ENCODE results near the gene ERAP2.
A peak's percentile ranks its signal among the peaks of the same experiment; 100 is the strongest.
"Not testable (repeated sequence)": the region's sequence is repeated elsewhere in the genome, so short reads cannot be mapped to it uniquely, and the experiment has no call there.

ERAP2 gene, protein sequence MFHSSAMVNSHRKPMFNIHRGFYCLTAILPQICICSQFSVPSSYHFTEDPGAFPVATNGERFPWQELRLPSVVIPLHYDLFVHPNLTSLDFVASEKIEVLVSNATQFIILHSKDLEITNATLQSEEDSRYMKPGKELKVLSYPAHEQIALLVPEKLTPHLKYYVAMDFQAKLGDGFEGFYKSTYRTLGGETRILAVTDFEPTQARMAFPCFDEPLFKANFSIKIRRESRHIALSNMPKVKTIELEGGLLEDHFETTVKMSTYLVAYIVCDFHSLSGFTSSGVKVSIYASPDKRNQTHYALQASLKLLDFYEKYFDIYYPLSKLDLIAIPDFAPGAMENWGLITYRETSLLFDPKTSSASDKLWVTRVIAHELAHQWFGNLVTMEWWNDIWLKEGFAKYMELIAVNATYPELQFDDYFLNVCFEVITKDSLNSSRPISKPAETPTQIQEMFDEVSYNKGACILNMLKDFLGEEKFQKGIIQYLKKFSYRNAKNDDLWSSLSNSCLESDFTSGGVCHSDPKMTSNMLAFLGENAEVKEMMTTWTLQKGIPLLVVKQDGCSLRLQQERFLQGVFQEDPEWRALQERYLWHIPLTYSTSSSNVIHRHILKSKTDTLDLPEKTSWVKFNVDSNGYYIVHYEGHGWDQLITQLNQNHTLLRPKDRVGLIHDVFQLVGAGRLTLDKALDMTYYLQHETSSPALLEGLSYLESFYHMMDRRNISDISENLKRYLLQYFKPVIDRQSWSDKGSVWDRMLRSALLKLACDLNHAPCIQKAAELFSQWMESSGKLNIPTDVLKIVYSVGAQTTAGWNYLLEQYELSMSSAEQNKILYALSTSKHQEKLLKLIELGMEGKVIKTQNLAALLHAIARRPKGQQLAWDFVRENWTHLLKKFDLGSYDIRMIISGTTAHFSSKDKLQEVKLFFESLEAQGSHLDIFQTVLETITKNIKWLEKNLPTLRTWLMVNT

DNA sequence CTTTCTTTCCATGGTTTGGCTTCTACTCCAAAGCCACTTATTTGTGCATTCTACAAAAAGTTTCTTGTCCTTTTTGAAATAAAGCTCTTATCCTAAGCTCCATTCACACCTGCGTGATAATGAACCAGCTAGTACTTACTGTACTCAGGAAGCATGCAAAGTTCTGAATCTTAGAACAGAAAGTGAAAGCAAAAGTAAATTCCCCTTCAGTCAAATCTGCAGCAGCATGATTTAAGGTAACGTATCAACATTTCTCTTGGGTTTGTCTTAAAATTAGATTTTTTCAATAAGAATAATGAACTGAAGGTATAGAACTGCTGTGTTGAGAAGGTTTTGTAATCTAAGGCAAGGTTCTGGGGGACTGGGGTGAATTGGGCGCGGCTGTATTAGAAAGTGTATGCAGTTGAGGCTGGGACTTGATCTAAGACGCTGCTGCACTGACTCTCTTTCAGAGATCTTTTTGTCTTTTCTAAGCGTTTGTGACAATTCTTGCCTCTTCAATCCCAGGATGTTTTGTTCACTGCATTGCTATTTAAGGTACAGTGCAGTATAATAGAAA lies at the start of gene ERAP2:
TSS of gene ERAP2 (plus strand) at position 209 of the 559 bp plus-strand sequence. CDS start 3,186 bp downstream, outside the sequence.
- DNase-seq, result peak; percentile 68

DNA sequence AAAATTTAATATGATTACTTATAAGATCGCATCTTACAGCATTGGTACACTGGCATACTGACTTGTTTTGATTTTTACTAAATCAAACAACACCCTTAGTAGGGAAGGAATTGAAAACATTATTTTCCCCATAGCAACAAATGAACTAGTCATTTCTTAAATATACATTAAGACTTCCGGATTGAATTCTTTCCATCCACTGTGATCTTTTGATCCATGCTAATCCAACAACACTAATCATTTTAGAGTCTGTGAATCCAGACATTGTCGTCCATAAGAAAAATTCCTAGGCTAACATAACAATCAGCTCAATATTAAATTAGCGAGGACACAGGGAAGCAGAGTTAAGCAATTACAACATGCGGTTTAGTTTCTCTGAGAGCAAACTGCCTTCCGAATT lies 47.0 kb upstream of the ERAP2 start:
- no peak for DNase-seq

DNA sequence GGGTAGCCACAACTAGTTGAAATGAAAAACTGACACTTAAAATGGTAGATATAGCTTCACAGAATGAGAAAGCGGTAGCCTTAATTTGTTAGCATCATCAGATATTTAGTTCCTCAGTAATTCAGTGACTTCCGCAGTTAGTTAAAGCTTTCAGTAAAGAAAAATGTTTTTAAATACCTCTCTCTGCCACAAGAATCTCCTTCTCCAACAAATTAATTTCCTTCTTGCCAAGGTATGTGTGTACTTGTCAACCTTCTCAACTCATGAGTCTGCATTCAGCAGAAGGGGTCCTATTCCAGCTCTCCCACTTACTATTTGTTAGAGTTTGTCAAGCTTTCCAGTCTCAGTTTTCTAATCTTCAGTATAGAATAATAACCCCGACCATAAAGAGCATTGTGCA lies 42.3 kb upstream of the ERAP2 start:
- no peak for DNase-seq

DNA sequence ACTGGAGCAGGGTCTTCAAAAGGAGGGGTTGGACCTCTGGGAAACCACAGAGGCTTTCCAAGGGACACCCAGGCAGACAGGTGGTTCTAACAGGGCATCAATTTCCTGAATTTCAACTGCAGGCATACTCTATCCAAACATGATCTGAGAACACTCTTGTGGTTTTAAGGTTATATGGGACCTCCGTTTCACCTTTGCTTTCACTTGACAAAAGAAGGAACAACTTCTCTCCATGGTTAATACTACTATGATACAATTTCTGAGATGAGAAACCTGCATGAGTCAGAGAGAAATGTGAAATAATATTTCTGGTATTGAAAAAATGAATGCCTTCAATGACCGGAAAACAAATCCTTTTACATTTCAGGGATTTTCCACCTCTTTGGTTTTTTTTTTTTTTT lies 40.5 kb upstream of the ERAP2 start:
- no peak for DNase-seq

DNA sequence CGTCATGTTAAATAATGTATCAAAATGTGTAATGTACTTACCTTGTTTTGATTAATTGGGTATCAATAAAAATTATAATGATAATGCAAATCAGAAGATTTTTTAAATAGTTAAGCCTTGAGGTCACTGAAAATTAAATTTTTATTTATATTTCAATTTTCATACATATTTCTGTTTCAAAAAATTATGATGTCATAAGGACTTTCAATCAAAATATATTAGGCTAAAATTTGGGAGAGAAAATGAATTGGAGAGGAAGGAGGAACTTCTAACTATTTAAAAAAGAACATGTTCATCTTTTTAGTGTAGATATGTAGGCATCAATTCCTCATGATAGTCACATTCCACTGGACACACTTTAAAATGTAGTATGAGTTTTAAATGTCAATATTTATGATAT lies 39.5 kb upstream of the ERAP2 start:
- no peak for DNase-seq

DNA sequence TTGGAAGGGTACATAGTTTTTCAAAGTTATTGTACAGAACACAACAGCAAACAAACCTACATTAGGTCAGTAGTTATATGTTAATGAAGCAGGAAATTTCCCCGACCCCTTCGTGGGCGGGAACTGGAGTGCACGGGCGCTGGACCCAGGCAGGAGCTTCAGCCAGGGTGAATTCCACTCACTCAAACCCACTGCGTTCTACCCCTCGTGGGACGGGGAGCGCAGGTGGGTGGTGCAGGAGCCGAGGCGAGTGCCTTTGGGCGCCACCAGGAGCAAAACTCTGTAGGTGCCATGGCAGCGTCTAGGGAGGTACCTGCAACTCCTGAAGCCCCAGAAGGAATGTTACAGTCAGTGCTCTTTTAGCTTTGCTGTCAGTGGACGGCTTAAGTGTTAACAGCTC lies 39.0 kb upstream of the ERAP2 start:
- no peak for DNase-seq

DNA sequence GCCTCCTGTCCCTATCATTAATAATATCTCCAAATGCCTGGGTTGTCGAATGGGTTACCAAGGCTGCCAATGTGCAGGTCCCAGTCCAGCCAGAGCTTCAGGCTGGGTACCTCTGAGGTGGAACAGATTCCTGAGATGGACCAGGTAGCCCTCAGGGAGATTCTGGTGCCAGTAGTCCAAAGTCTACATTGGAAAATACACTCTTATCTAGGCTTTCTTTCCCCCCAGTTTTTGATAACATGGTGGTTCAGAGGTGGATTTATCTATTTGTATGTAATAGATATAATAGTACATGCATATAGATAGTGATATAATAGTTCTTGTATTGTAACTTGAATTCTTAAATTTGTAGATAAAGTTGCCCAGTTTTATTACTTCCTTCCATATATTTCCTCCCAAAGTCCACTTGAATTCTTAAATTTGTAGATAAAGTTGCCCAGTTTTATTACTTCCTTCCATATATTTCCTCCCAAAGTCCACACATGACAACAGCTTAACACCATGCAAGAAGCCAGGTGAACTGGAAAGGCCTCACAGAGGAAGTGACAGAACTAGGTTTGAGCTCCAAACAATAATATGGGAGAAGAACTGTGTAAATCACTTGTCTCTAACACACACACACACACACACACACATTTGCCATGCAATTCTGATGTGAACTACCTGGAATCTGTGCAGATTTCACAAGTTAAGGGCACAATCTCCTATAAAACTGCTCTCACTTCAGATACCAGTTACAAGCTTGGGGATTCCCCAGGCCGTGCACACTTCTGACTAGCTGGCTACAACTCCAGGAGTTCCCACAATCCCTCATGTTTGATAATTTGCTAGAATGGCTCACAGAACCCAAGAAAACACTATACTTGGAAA lies 37.9 kb upstream of the ERAP2 start:
- no peak for DNase-seq

DNA sequence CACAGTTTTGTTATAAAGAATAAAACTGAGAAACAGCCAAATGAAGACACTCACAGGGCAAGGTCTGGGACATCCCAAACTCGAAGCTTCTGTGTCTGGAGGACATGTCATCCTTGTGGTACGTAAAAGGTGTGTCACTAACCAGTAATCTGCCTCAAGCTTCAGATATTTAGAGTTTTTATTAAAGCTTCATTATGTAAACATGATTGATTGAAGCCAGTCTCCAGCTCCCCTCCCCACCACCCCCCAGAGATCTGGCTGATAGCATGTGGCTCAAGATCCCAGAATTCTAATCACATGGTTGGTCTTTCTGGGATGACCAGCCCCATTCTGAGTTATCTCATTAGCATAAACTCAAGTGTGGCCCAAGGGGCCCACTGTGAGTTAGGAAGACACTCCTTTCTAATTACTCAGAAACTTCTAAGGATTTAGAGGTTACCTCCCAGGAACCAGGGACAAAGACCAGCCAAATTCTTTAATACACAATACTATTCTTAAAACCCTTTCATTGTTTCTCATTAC lies 37.2 kb upstream of the ERAP2 start:
- DNase-seq, result no peak

DNA sequence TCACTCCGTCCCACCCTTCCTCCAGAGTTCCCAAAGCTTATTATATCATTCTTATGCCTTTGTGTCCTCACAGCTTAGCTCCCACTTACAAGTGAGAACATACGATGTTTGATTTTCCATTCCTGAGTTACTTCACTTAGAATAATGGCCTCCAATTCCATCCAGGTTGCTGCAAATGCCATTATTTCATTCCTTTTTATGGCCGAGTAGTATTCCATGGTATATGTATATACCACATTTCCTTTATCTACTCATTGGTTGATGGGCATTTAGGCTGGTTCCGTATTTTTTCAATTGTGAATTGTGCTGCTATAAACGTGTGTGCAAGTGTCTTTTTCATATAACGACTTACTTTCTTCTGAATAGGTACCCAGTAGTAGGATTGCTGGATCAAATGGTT lies 34.4 kb upstream of the ERAP2 start:
- DNase-seq, result not testable (repeated sequence)

DNA sequence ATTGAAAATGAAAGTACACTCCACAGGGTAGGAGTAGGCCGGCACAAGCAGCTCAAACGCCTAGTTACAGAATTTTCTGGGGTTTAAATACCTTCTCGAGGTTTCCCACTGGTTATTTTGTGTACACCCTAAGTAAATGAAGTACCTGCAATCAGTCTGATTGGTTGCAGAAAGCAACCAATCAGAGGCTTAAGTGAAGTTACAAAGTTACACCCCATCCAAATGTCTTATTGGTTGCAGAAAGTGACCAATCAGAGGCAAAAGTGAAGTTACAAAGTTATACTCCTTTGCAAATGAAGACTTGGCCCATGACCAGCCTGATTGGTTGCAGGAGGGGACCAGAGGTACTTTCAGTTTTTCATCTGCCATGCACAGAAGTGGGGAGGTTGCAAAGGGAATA lies 33.2 kb upstream of the ERAP2 start:
- no peak for DNase-seq

DNA sequence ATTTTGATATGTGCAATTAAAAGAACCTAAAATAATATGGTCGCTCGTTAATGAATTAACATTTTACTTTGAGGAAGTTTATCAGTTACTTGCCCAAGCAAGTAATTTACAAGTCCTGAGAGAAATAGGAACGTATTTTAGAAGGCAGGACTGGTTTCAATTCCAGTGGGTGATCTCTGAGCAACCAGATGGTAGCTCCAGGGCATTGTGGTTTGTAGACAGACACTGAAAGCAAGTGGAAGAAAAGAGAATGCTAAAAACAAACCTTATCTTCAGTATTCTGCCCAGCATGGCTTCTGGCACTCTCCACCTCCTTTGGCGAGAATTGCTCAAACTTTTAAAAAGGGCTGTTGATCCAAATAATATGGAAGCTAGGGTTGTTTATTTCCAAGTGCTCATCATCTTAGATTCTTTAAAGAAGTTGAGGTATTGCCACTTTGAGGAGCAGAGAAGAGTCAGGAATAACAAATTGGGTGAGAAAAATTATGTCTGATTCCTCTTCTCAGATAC lies 31.8 kb upstream of the ERAP2 start:
- DNase-seq, result no peak

DNA sequence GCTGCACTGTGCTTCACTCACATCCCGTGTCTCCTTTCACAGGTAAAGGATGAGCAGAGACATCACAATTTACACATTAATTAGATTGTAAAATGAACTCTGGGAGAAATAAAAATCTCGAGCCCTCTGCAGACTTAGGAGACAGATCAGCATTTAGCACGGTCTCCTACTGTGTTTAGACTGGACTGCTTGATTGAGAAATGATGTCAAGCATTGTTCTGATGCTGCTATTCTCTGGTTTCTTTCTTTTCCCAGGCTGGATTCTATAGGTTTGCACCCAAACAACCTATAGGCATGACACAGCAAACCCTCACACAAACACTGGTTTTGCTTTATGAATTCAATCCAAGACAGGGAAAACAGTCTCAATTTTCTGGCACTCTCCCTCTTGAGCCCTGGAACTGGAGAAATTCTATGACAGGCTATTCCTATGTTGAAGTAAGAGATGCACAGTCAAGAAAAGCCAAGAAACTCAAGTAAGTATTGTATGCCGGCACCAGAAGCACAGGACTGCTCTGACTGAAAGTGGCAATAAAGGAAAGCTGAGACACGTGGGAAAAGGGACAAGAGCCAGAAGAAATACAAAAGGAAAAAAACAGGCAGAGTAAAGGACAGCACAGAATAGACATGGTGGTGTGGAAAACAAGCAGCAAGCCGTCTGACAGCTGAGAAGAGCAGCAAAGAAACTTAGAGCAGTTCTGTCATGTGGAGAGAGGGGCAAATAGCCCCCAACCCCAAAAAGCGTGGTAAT lies 24.8 kb upstream of the ERAP2 start:
- no peak for DNase-seq

DNA sequence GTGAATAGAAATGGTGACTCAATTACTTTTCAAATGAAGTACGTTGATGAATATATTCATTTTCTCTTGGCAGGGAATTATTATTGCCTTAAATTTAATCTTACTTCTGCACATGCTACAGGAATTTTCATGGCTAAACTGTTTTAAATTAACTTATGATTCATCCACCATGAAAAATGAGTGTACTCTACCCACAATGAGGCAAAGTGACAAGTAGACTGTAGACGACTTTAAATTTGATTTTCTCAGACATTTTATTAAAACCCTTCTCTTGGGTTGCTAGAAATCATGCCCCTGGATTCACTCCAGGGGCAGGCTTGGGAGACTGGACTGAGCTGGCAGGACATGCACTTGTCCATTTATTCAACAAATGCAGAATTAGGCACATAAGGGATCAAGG lies 23.5 kb upstream of the ERAP2 start:
- DNase-seq, result peak; percentile 31

DNA sequence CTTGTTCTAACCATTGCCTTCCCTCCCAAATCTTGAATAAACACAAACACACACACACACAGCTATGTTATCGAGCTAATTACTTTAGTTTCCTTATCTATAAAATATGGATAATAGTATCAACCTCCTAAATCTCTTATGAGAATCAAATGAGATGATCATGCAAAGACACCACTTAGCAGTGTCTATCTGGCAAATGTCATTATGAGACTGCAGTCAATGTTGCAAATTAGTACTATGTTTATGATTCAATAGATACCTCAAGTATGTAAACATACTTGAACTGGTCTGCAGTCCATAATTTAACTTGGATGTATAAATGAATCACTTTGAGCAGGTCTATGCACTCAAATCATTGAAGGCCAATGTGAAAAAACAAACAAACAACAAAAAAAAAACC lies 22.2 kb upstream of the ERAP2 start:
- DNase-seq, result no peak

DNA sequence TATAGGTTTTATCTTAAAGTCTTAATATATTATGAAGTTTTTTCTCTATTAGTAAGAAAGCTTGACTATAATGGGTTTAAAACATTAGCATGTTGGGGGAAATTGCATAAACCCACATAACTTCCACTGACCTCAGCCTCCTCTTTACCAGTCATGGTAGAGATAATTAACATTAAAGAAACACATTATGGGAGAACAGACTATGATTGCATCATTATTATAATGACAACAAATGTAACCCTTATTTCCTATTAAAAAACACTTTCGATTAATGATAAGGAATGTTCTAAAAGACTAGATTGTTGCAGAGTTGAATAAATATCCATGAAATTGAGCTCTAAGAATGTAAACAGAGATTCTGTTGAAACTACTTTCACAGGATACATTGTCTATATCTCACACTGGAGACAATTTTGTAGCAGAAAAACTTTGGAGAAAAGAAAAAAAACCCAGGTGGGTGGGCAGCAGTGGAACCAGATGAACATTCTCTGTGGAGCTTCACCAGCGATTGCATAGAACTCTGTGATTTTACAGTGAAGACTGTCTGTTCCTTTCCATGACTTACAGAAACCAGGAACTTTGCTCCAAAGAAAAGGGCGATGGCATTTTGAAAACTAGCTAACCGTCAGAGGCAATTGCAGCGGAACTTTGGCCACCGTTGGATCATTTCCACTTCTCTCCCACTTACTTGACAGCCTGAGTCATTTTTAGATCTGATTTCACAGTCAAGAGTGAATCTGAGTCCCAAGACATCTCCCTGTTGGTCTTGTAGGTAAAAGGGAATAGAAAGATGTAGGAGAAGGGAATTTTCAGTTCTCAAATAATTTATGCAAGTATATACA lies 21.0 kb upstream of the ERAP2 start:
- DNase-seq, result no peak

DNA sequence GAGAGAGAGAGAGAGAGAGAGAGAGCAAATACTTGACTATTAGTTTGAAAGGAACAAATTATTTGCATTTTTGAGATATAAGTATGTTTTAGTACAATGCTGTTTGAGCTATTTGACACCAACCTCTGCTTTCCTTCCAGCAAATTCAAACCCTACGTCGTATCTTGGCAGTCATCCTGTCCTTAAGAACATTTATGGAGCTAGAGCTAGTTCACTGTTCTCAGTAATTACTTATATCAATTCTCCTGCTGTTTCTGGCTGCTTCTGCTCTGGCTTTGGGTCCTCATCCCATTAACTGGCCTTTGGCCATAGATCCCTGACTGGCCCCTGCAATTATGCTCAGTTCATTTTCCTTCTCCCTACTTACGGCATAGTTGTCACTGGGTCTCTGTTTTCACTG lies 19.9 kb upstream of the ERAP2 start:
- DNase-seq, result no peak

DNA sequence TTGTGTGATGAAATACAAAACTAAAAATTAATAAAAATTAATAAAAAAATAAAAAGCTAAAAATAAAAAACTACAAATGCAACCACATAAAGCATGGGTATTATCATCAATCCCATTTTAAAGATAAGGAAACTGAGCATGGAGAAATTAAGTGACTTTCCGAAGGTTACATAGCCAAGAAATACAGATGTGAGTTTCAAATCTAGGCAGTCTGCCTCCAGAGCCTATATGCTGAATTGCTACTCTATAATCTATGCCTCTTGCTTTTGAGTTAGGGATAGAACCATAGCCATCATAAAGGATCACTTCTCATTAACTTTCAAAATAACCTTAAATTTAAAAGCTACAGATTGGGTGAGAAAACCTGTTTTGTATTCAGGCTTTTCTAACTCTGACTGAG lies 18.8 kb upstream of the ERAP2 start:
- no peak for DNase-seq

DNA sequence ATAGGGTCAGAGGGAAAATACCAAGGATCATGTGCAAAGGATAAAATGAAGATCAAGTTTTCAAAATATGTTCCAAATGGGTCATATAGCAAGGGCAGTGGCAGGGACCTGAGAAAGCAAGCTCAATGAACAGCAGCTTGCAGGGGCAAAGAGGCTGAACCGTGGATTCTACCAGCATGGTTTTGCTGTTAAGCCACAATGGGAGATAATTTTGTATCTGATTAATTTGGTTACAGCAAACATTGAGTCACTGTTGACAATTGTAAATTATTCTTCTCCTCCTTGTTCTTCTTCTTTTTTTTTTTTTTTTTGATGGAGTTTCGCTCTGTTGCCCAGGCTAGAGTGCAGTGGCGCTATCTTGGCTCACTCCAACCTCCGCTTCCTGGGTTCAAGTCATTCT lies 18.4 kb upstream of the ERAP2 start:
- DNase-seq, result no peak

DNA sequence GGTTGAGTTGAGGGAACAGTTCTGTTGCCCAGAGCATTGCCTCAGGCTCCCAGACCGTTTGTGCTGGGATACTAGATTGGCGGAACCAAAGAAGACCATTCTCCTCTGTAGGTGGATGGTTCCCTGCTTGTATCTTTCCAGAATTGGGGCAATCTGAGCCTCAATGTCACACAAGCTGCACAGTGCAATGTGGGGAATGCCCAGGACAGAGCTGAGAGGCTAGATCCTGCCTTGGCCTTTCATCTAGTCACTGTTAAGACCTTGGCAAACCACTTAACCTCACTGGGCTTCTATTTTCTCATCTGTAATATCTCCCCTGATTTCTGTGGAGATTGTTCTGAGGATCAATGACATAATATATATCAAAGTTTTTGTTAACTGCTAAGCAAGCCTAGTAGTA lies 16.9 kb upstream of the ERAP2 start:
- DNase-seq, result no peak

DNA sequence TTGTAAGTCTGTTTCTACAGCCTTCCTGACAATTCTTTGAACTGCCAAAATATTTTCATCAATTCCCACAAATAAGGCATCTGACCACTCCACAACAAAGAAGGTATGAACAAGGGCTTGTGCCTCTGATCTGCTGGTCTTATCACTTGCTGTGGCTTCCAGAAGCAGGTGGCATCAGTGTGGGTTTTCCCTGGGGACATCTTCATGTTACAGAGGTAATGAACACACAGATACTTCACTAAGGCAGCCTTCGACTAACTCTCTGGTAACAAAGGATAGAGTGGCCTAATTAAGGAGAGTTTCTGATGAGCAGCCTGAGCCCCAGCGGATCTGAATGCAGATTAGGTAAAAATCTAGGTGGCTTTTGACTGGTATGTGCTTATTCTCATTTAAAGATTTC lies 15.2 kb upstream of the ERAP2 start:
- DNase-seq, result no peak

DNA sequence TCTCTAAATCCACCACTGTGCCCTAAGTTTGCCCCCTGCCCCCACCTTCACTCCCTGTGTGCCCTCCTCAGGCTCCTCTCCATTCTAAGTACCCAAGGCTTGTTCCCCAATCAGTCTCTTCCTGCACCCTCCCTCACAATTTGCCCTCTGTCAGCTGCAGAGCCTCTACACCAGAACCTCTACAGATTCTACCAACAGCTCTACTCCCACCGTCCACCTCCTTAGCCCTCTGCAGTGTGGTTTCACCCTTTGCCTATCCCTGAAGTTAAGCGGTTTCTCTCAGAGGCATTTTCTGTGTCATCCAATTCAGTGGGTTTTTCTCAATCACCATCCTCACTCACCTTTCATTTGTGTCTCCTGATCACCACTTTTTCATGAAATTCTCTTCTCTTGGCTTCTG lies 13.2 kb upstream of the ERAP2 start:
- no peak for DNase-seq

Measured in kidney glomerular epithelial cell (primary cell).